ENCODE data around the gene FAM209A. TPM values are rescaled to one million over a fixed set of nuclear protein-coding genes. Genes with fewer than 3 reads are reported as not detected.

The FAM209A gene
- total and polyA plus RNA-seq, 5 experiments from 2014 or later: 0.31 to 7.9 (median 4.0) TPM; not detected in 1

Other genes with a start within 250 kb of the FAM209A start
- gene FAM210B, start 165.8 kb upstream of the FAM209A start, total RNA-seq: 10 to 100 TPM; 25.2 to 27.8 TPM
- 10 to 100 TPM; 26.7 to 32.9 (median 27.8) TPM for gene FAM210B, start 165.8 kb upstream of the FAM209A start, polyA plus RNA-seq
- 1 to 10 TPM in 1 of 2 experiments, under 1 TPM in 1; 0.85 to 1.3 TPM for gene AURKA, start 132.5 kb upstream of the FAM209A start, total RNA-seq
- gene AURKA, start 132.5 kb upstream of the FAM209A start, polyA plus RNA-seq: under 1 TPM; 0.19 to 0.50 (median 0.44) TPM
- 10 to 100 TPM; 43.7 to 52.8 TPM for gene CSTF1, start 132.1 kb upstream of the FAM209A start, total RNA-seq
- gene CSTF1, start 132.1 kb upstream of the FAM209A start, polyA plus RNA-seq: 10 to 100 TPM; 27.2 to 33.3 (median 27.7) TPM
- 10 to 100 TPM; 11.6 to 12.9 TPM for gene CASS4, start 112.5 kb upstream of the FAM209A start, total RNA-seq
- 10 to 100 TPM in 1 of 3 donors, 1 to 10 TPM in 2; 5.5 to 11.2 (median 7.1) TPM for gene CASS4, start 112.5 kb upstream of the FAM209A start, polyA plus RNA-seq
- 10 to 100 TPM; 65.1 to 69.0 TPM for gene RTF2, start 56.1 kb upstream of the FAM209A start, total RNA-seq
- gene RTF2, start 56.1 kb upstream of the FAM209A start, polyA plus RNA-seq: 100 to 1,000 TPM; 121 to 147 (median 138) TPM
- gene FAM209B, start 8.5 kb downstream of the FAM209A start, total RNA-seq: 1 to 10 TPM; 4.4 to 5.2 TPM
- gene FAM209B, start 8.5 kb downstream of the FAM209A start, polyA plus RNA-seq: 1 to 10 TPM in 1 of 3 donors, not detected in 2; 1.7 TPM
- not detected for gene TFAP2C, start 104.6 kb downstream of the FAM209A start, total RNA-seq
- gene TFAP2C, start 104.6 kb downstream of the FAM209A start, polyA plus RNA-seq: not detected